Bronchial epithelial cell (primary cell): ENCODE results near the gene CFAP54. TPM values are rescaled to one million over a fixed set of nuclear protein-coding genes. Genes with fewer than 3 reads are reported as not detected.
"Not testable (repeated sequence)": the region's sequence is repeated elsewhere in the genome, so short reads cannot be mapped to it uniquely, and the experiment has no call there.

Experiments
- DNase-seq: peaks from one replicate; pipeline ENCODE4 v3.0.0-alpha.2; 2010; ENCODE audit warnings: low read depth
- FAIRE-seq: peaks from 2 replicates; lab custom pipeline; 2011; peaks lifted over from hg19 to GRCh38; lab: Jason Lieb, UNC
- H3K27me3 ChIP-seq: 2 replicates; pipeline ENCODE4 v1.5.1; 2011; ENCODE audit warnings: low read length; ENCODE audit not compliant: control insufficient read depth, insufficient read depth
- H3K36me3 ChIP-seq: 2 replicates; pipeline ENCODE4 v1.5.1; 2011; ENCODE audit warnings: low read length; ENCODE audit not compliant: control insufficient read depth, insufficient read depth
- H3K4me3 ChIP-seq: 2 replicates; pipeline ENCODE4 v1.5.1; 2011; ENCODE audit warnings: mild to moderate bottlenecking, low read depth, low read length, control low read depth
- total RNA-seq: library from RNA; depleted of rRNA; stranded (reverse); fragments of >200 nt; gene quantifications from 2 replicates; pipeline ENCODE4 v1.2.1, GENCODE V29; 2014
- TF ChIP-seq, protein P1 (sequence below): IDR thresholded peaks from 2 replicates; pipeline ENCODE4 v1.5.1; 2011; ENCODE audit warnings: mild to moderate bottlenecking, moderate library complexity, low read length, control low read depth, inconsistent platforms; ENCODE audit not compliant: insufficient read depth, severe bottlenecking

CFAP54 gene
- total RNA-seq, 1 donor from 2014 or later = 0.26 TPM

DNA sequence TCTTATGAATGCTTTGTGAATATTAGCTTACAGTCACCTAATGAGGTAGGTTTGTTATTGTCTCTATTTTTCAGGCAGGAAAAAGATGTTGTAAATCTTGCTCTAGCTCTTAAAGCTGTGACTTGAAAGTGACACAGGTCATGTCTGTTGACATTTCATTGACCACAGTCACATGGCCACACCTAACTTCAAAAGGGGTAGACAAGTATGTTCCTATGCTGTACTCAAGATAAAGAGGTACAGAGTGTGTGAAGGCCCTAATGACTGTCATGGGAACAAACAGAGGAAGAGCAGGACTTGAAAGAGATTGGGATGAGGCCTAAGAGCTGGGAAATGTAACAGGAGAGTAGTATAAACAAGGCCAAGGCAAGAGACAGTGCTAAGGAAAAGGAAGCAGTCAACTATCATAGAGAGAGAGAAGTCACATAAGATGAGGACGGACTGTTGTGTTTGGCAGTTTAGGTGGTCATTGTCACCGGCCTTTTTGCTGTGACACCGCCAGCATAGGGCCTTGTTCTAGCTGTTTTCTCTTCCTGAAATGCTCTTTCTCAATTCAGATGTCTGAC, 181.0 kb downstream of the CFAP54 start:
- FAIRE-seq (no peak), DNase-seq (no peak)
- Histone ChIP-seq H3K4me3 (no peak overlapping the region), H3K36me3 (no peaks in the 10 kb centered on the region), H3K27me3 (no peaks in the 10 kb centered on the region)
- TF ChIP-seq, protein P1, sequence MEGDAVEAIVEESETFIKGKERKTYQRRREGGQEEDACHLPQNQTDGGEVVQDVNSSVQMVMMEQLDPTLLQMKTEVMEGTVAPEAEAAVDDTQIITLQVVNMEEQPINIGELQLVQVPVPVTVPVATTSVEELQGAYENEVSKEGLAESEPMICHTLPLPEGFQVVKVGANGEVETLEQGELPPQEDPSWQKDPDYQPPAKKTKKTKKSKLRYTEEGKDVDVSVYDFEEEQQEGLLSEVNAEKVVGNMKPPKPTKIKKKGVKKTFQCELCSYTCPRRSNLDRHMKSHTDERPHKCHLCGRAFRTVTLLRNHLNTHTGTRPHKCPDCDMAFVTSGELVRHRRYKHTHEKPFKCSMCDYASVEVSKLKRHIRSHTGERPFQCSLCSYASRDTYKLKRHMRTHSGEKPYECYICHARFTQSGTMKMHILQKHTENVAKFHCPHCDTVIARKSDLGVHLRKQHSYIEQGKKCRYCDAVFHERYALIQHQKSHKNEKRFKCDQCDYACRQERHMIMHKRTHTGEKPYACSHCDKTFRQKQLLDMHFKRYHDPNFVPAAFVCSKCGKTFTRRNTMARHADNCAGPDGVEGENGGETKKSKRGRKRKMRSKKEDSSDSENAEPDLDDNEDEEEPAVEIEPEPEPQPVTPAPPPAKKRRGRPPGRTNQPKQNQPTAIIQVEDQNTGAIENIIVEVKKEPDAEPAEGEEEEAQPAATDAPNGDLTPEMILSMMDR = no peak

DNA sequence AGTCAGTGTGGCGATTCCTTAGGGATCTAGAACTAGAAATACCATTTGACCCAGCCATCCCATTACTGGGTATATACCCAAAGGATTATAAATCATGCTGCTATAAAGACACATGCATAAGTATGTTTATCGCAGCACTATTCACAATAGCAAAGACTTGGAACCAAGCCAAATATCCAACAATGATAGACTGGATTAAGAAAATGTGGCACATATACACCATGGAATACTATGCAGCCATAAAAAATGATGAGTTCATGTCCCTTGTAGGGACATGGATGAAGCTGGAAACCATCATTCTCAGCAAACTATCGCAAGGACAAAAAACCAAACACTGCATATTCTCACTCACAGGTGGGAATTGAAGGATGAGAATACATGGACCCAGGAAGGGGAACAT, 186.1 kb downstream of the CFAP54 start:
- H3K4me3 ChIP-seq, H3K36me3 ChIP-seq, H3K27me3 ChIP-seq, FAIRE-seq, DNase-seq: not testable (repeated sequence)

DNA sequence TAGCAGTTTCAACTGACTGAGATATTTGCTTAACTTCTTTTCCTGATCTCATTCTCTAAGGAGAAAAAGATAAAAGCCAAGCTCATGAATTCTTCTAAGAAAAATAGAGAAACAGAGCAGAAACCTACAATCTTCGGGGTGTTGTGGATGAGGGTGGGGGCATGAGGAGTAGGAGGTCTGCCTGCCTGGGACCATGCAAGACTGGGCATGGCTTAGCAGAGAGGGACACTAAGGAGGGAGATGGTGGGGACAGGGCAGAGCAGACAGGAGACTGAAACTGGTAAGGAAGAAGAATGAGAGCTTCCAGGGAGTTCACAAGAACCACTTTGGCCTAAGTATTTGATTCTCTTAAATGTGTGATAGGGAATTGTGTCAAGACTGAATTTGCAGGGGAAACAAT, 188.0 kb downstream of the CFAP54 start:
- Histone ChIP-seq H3K36me3 (no peaks in the 10 kb centered on the region), H3K27me3 (no peaks in the 10 kb centered on the region), H3K4me3 (no peak overlapping the region)
- TF ChIP-seq, protein P1 = no peak
- FAIRE-seq (no peak), DNase-seq (no peak)

DNA sequence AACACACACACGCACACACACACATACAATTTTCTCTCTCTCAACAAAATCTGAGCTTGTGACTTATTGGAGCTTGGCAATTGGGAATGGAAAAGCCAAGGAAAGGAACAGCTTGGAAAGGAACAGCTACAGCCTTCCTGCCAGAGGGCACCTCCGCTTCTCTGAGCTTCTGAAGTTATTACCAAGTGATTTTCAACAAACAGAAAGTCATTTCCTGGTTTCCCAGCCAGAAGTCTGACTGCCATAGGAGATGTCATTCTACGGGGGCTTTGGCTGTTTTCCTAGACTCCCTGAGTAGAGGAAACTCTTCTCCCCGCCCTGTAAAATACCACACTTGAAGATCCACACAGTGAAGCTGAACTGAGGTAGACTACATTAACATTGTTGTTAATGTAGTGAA, 198.3 kb downstream of the CFAP54 start:
- Histone ChIP-seq H3K4me3 (no peak overlapping the region), H3K36me3 (no peaks in the 10 kb centered on the region), H3K27me3 (no peaks in the 10 kb centered on the region)
- DNase-seq (no peak), FAIRE-seq (no peak)
- TF ChIP-seq, protein P1 = no peak

DNA sequence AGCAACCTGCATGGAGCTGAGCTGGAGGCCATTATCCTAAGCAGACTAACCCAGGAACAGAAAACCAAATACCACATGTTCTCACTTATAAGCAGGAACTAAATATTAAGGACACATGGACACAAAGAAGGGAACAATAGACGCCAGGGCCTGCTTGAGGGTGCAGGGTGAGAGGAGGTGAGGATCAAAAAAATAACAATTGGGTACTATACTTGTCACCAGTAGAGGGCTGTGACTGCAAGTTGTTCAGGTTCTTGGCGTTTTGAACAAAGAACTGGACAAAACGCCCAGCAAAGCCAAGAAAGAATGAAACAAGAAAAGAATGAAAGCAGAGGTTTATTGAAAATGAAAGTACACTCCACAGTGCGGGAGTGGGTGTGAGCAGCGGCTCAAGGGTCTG, 209.1 kb downstream of the CFAP54 start:
- Histone ChIP-seq H3K4me3 (no peak overlapping the region), H3K27me3 (no peaks in the 10 kb centered on the region), H3K36me3 (no peaks in the 10 kb centered on the region)
- TF ChIP-seq, protein P1 = no peak
- DNase-seq (no peak), FAIRE-seq (no peak)

DNA sequence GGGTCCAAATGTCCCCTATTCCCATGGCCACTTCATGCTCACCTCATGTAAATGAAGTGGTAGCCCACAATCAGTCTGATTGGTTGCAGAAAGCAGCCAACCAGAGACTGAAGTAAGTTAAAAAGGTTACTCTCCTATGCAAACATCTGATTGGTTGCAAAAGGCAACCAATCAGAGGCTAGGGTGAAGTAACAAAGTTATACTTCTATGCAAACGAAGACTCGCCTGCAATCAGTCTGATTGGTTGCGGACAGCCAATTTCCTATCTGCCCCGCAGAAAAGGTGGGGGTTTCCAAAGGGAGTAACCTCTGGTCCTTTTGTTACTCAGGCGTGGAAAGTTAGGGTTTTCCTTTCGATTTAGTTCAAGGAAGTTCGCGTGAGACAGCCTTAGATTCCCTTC, 209.6 kb downstream of the CFAP54 start:
- Histone ChIP-seq H3K27me3 (no peaks in the 10 kb centered on the region), H3K4me3 (no peak overlapping the region), H3K36me3 (no peaks in the 10 kb centered on the region)
- FAIRE-seq = no peak
- no peak for DNase-seq
- TF ChIP-seq, protein P1 = no peak
